Measurements from ENCODE around the gene MBOAT7.

Gene MBOAT7

DNA sequence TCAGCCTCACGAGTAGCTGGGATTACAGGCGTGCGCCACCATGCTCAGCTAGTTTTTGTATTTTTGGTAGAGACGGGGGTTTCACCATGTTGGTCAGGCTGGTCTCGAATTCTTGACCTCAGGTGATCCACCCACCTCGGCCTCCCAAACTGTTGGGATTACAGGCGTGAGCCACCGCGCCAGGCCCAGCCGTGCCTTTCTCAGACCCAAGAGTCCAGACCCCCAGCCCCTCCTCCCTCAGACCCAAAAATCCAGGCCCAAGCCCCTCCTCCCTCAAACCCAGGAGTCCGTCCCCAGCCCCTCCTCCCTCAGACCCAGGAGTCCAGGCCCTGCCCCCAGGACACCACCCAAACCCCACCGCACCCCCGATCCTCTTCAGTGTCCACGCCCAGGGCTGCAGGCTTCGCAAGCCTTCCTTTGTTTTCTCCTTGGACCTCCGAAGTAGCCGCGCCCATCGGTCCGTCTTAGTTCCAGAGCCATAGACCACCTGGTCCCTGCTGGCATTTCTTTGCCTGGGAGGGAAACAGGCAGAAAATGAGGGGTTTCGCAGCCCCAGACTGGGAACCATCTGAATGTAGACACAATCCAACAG is 20.1 kb downstream of the MBOAT7 start:
- no peaks in the 10 kb centered on the region; the same call in 1 of the 2 replicates for H3K36me3 ChIP-seq (ENCODE audit: insufficient read depth, low read length)
- no peaks in the 10 kb centered on the region; the same call in 1 of the 2 replicates for H3K27me3 ChIP-seq (ENCODE audit: insufficient read depth, low read length)
- no peak overlapping the region for H3K4me2 ChIP-seq (ENCODE audit: low read length)
- no peaks in the 10 kb centered on the region for H3K79me2 ChIP-seq (ENCODE audit: insufficient read depth, low read length)
- H3K4me3 ChIP-seq (ENCODE audit: low read depth, low read length, poor library complexity, severe bottlenecking): no peak overlapping the region
- H3K9me2 ChIP-seq (ENCODE audit: low read depth, low read length): no peaks in the 10 kb centered on the region
- no peak overlapping the region for H3K9ac ChIP-seq (ENCODE audit: low read length)
- no peak overlapping the region for H2AFZ ChIP-seq (ENCODE audit: low read length)
- no peak for TF ChIP-seq EZH2 (IDR thresholded peaks at IDR 0.05; ENCODE audit: borderline replicate concordance, low read length)
- TF ChIP-seq, protein P1, sequence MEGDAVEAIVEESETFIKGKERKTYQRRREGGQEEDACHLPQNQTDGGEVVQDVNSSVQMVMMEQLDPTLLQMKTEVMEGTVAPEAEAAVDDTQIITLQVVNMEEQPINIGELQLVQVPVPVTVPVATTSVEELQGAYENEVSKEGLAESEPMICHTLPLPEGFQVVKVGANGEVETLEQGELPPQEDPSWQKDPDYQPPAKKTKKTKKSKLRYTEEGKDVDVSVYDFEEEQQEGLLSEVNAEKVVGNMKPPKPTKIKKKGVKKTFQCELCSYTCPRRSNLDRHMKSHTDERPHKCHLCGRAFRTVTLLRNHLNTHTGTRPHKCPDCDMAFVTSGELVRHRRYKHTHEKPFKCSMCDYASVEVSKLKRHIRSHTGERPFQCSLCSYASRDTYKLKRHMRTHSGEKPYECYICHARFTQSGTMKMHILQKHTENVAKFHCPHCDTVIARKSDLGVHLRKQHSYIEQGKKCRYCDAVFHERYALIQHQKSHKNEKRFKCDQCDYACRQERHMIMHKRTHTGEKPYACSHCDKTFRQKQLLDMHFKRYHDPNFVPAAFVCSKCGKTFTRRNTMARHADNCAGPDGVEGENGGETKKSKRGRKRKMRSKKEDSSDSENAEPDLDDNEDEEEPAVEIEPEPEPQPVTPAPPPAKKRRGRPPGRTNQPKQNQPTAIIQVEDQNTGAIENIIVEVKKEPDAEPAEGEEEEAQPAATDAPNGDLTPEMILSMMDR (IDR thresholded peaks at IDR 0.05; ENCODE audit: low read length): no peak
- H3K4me1 ChIP-seq (ENCODE audit: insufficient read depth, low read length, severe bottlenecking): peaks cover 3% of the 10 kb centered on the region
- no peak overlapping the region for H3K27ac ChIP-seq (ENCODE audit: low read depth, low read length, poor library complexity, severe bottlenecking)
- H3F3A ChIP-seq (ENCODE audit: insufficient read depth, low read length): no peaks in the 10 kb centered on the region
- no peaks in the 10 kb centered on the region for H4K20me1 ChIP-seq (ENCODE audit: insufficient read depth, low read length)
- H3K9me3 ChIP-seq (ENCODE audit: low read length): no peaks in the 10 kb centered on the region

DNA sequence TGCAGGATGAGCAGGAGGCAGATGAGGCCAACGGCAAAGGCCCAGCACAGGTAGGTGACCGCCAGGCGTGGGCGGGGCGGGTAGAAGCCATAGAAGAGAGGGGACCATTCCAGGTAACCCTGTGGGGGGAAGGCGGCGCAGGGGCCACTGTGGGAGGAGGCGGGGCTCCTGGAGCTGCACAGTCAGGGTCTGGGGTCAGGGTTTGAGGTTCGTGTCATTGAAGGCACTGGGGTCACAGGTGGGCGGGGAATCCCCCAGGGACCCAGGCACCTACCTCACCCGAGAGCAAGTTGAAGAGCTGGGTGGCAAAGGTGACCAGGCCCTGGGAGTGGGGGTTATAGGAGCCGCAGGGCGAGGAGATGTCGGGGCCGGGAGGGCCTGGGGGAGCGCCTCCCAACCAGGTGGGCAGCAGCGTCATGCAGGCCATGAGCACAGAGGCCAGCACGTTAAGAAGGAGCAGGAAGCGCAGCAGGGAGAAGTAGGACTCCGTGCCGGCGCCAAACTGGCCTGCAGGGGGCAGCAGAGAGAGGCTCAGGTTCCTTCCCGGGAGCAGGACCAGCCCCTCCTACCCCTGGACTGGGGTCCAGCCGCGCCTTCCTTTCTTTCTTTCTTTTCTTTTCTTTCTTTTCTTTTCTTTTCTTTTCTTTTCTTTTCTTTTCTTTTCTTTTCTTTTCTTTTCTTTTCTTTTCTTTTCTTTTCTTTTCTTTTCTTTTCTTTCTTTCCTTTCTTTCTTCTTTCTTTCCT is 21.0 kb downstream of the MBOAT7 start:
- Histone ChIP-seq H3K79me2 (ENCODE audit: insufficient read depth, low read length) (no peaks in the 10 kb centered on the region), H3K9me3 (ENCODE audit: low read length) (no peaks in the 10 kb centered on the region), H3K4me2 (ENCODE audit: low read length) (no peak overlapping the region), H3K27ac (ENCODE audit: low read depth, low read length, poor library complexity, severe bottlenecking) (no peak overlapping the region), H3K4me3 (ENCODE audit: low read depth, low read length, poor library complexity, severe bottlenecking) (no peak overlapping the region), H3K27me3 (ENCODE audit: insufficient read depth, low read length) (no peaks in the 10 kb centered on the region; the same call in 1 of the 2 replicates), H3K9ac (ENCODE audit: low read length) (no peak overlapping the region), H3K4me1 (ENCODE audit: insufficient read depth, low read length, severe bottlenecking) (peaks cover 3% of the 10 kb centered on the region), H2AFZ (ENCODE audit: low read length) (no peak overlapping the region), H3F3A (ENCODE audit: insufficient read depth, low read length) (no peaks in the 10 kb centered on the region), H3K36me3 (ENCODE audit: insufficient read depth, low read length) (no peaks in the 10 kb centered on the region; the same call in 1 of the 2 replicates), H4K20me1 (ENCODE audit: insufficient read depth, low read length) (no peaks in the 10 kb centered on the region), H3K9me2 (ENCODE audit: low read depth, low read length) (no peaks in the 10 kb centered on the region)
- no peak for TF ChIP-seq EZH2 (IDR thresholded peaks at IDR 0.05; ENCODE audit: borderline replicate concordance, low read length)
- TF ChIP-seq, protein P1 (IDR thresholded peaks at IDR 0.05; ENCODE audit: low read length): peak; percentile 65

DNA sequence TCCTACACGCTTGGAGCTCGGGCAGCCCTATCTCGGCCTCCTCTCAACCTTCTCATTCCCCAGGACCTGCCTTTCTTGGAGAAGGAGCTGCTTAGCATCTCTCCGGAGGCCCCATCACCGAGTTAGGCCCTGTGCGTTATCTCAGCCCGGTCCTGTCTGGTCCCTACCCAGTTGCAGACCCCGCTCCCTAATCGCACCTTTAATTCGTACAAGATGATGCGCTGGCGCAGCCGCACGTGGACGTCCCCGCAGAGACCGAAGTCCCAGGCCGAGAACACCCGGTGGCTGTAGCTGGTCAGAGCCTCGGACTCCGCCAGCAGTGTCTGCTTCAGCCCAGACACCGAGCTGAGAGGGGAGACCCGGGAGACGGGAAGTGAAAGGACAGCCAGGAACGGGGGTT is 24.2 kb downstream of the MBOAT7 start:
- no peak for TF ChIP-seq EZH2 (IDR thresholded peaks at IDR 0.05; ENCODE audit: borderline replicate concordance, low read length)
- TF ChIP-seq, protein P1 (IDR thresholded peaks at IDR 0.05; ENCODE audit: low read length): no peak
- Histone ChIP-seq H3K27ac (ENCODE audit: low read depth, low read length, poor library complexity, severe bottlenecking) (no peak overlapping the region), H2AFZ (ENCODE audit: low read length) (no peak overlapping the region), H3K4me3 (ENCODE audit: low read depth, low read length, poor library complexity, severe bottlenecking) (no peak overlapping the region), H4K20me1 (ENCODE audit: insufficient read depth, low read length) (no peaks in the 10 kb centered on the region), H3K9ac (ENCODE audit: low read length) (no peak overlapping the region), H3K9me3 (ENCODE audit: low read length) (no peaks in the 10 kb centered on the region), H3F3A (ENCODE audit: insufficient read depth, low read length) (no peaks in the 10 kb centered on the region), H3K79me2 (ENCODE audit: insufficient read depth, low read length) (no peaks in the 10 kb centered on the region), H3K4me1 (ENCODE audit: insufficient read depth, low read length, severe bottlenecking) (peaks cover 21% of the 10 kb centered on the region), H3K4me2 (ENCODE audit: low read length) (no peak overlapping the region), H3K9me2 (ENCODE audit: low read depth, low read length) (no peaks in the 10 kb centered on the region), H3K27me3 (ENCODE audit: insufficient read depth, low read length) (no peaks in the 10 kb centered on the region), H3K36me3 (ENCODE audit: insufficient read depth, low read length) (no peaks in the 10 kb centered on the region; the same call in 1 of the 2 replicates)
